RWPE2 (cell line): ENCODE measurements around the gene EIF4G1.

Experiments
- ATAC-seq: fragments of 200-7000 bp; cut with Tn5 transposase; 3 replicates; pipeline ENCODE4 v1.9.1; 2021; ENCODE audit warnings: low read depth
- DNase-seq: peaks from one replicate; pipeline ENCODE4 v3.0.0-alpha.2; 2020; ENCODE audit warnings: low spot score
- H3K27ac ChIP-seq: fragments of 450-650 bp; 2 replicates; pipeline ENCODE4 v1.5.1; 2017; ENCODE audit warnings: mild to moderate bottlenecking; ENCODE audit not compliant: poor library complexity, severe bottlenecking
- H3K27me3 ChIP-seq: fragments of 250-450 bp; sonication (Bioruptor Pico); 2 replicates; pipeline ENCODE4 v1.5.1; 2021; ENCODE audit warnings: mild to moderate bottlenecking, moderate library complexity; ENCODE audit not compliant: insufficient read depth, poor library complexity, severe bottlenecking
- H3K36me3 ChIP-seq: fragments of 250-450 bp; sonication (Bioruptor Pico); 2 replicates; pipeline ENCODE4 v1.5.1; 2020; ENCODE audit warnings: low read depth, mild to moderate bottlenecking, moderate library complexity
- H3K4me1 ChIP-seq: fragments of 250-450 bp; sonication (Bioruptor Pico); 2 replicates; pipeline ENCODE4 v1.5.1; 2021; ENCODE audit warnings: mild to moderate bottlenecking, moderate library complexity; ENCODE audit not compliant: insufficient read depth, poor library complexity, severe bottlenecking
- H3K4me3 ChIP-seq: fragments of 250-450 bp; sonication (Bioruptor Pico); 2 replicates; pipeline ENCODE4 v1.5.1; 2021; ENCODE audit warnings: mild to moderate bottlenecking, moderate library complexity; ENCODE audit not compliant: severe bottlenecking
- H3K9me3 ChIP-seq: fragments of 250-450 bp; sonication (Bioruptor Pico); 2 replicates; pipeline ENCODE4 v1.5.1; 2021; ENCODE audit warnings: mild to moderate bottlenecking, moderate library complexity; ENCODE audit not compliant: severe bottlenecking
- TF ChIP-seq, protein P1 (sequence below): fragments of 450-650 bp; IDR thresholded peaks from one replicate; pipeline ENCODE4 v1.5.1; 2017; ENCODE audit warnings: mild to moderate bottlenecking, moderate library complexity; ENCODE audit not compliant: poor library complexity, severe bottlenecking

The EIF4G1 gene

DNA sequence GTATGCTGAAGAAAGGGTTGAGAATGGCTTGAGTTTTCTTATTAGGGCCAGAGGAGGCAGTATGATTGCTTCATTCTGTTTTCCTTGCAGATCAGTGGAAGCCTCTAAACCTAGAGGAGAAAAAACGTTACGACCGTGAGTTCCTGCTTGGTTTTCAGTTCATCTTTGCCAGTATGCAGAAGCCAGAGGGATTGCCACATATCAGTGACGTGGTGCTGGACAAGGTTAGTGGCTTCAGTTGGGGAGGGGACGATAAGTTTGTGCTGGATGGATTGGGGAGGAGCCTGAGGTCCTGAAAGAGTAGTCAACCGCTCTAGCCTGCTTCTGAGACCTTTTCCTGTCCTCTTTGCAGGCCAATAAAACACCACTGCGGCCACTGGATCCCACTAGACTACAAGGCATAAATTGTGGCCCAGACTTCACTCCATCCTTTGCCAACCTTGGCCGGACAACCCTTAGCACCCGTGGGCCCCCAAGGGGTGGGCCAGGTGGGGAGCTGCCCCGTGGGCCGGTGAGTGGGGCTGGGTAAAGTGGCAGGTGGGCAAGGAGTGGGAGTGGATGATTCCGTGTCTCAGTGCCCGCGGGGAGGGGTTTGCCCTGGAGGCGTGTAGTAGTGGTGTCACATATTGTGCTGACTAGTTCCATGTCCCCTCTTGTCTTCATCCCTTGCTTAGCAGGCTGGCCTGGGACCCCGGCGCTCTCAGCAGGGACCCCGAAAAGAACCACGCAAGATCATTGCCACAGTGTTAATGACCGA is 8.5 kb downstream of the EIF4G1 start:
- ATAC-seq (no peak), DNase-seq (no peak)
- Histone ChIP-seq H3K27ac (no peak overlapping the region), H3K36me3 (peaks cover 94% of the 10 kb centered on the region), H3K4me1 (peaks cover 13% of the 10 kb centered on the region), H3K4me3 (no peak overlapping the region), H3K9me3 (no peaks in the 10 kb centered on the region), H3K27me3 (no peaks in the 10 kb centered on the region)
- TF ChIP-seq, protein P1, sequence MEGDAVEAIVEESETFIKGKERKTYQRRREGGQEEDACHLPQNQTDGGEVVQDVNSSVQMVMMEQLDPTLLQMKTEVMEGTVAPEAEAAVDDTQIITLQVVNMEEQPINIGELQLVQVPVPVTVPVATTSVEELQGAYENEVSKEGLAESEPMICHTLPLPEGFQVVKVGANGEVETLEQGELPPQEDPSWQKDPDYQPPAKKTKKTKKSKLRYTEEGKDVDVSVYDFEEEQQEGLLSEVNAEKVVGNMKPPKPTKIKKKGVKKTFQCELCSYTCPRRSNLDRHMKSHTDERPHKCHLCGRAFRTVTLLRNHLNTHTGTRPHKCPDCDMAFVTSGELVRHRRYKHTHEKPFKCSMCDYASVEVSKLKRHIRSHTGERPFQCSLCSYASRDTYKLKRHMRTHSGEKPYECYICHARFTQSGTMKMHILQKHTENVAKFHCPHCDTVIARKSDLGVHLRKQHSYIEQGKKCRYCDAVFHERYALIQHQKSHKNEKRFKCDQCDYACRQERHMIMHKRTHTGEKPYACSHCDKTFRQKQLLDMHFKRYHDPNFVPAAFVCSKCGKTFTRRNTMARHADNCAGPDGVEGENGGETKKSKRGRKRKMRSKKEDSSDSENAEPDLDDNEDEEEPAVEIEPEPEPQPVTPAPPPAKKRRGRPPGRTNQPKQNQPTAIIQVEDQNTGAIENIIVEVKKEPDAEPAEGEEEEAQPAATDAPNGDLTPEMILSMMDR: no peak

DNA sequence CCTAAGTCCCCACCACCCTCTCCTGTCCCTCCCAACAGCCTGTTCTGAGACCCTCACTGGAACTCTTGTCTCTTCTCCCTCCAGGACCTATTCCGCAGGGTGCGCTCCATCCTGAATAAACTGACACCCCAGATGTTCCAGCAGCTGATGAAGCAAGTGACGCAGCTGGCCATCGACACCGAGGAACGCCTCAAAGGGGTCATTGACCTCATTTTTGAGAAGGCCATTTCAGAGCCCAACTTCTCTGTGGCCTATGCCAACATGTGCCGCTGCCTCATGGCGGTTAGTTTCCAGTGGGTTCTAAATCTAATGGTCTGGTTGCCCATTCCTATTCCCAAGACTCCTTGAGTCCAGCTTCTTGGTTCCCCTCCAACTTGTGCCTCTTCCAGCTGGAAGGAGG is 9.3 kb downstream of the EIF4G1 start:
- peaks cover 94% of the 10 kb centered on the region for H3K36me3 ChIP-seq
- ATAC-seq: no peak
- no peaks in the 10 kb centered on the region for H3K9me3 ChIP-seq
- peaks cover 13% of the 10 kb centered on the region for H3K4me1 ChIP-seq
- no peak for DNase-seq
- H3K27me3 ChIP-seq: no peaks in the 10 kb centered on the region
- TF ChIP-seq, protein P1: no peak
- no peak overlapping the region for H3K4me3 ChIP-seq
- no peak overlapping the region for H3K27ac ChIP-seq

DNA sequence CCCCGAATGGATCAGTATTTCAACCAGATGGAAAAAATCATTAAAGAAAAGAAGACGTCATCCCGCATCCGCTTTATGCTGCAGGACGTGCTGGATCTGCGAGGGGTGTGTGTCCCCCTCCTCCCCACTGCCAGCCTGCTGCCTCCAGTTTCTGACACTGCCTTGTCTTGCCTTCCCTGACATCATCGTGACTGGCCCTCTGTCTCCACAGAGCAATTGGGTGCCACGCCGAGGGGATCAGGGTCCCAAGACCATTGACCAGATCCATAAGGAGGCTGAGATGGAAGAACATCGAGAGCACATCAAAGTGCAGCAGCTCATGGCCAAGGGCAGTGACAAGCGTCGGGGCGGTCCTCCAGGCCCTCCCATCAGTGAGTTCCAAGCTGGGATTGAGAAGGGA is 10.9 kb downstream of the EIF4G1 start:
- peaks cover 3% of the 10 kb centered on the region for H3K4me1 ChIP-seq
- no peak overlapping the region for H3K4me3 ChIP-seq
- DNase-seq (no peak), ATAC-seq (no peak)
- H3K9me3 ChIP-seq: no peaks in the 10 kb centered on the region
- no peak overlapping the region for H3K27ac ChIP-seq
- TF ChIP-seq, protein P1: no peak
- peaks cover 100% of the 10 kb centered on the region for H3K36me3 ChIP-seq
- H3K27me3 ChIP-seq: no peaks in the 10 kb centered on the region

DNA sequence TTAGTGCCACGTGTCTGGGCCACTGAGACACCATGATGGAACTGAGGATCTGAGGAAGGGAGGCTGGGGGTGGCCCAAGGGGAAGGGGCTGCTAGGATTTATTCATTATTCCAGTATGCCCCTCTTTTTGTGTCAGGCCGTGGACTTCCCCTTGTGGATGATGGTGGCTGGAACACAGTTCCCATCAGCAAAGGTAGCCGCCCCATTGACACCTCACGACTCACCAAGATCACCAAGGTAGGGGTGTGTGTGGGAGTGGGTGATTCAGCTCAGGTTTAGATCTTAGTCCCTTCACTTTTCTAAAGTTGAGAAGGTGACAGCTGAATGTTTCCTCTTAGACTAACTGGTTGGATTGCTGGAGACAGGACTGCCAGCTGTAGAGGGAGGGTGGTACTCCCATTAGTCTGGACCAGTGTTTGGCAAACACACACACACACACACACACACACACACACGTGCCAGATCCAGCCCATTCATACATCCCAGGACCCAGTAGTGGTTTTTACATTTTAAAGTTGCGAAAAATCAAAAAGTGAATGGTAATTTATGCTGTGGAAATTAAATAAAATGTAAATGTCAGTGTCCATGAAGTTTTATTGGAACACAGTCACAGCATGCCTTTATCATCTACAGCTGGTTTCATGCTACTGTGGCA is 11.4 kb downstream of the EIF4G1 start:
- peak; percentile 35; the same call in 1 of the 3 replicates for ATAC-seq
- Histone ChIP-seq H3K4me1 (no peaks in the 10 kb centered on the region), H3K27me3 (no peaks in the 10 kb centered on the region), H3K27ac (no peak overlapping the region), H3K36me3 (peaks cover 100% of the 10 kb centered on the region), H3K4me3 (no peak overlapping the region), H3K9me3 (no peaks in the 10 kb centered on the region)
- TF ChIP-seq, protein P1: no peak
- DNase-seq: no peak

DNA sequence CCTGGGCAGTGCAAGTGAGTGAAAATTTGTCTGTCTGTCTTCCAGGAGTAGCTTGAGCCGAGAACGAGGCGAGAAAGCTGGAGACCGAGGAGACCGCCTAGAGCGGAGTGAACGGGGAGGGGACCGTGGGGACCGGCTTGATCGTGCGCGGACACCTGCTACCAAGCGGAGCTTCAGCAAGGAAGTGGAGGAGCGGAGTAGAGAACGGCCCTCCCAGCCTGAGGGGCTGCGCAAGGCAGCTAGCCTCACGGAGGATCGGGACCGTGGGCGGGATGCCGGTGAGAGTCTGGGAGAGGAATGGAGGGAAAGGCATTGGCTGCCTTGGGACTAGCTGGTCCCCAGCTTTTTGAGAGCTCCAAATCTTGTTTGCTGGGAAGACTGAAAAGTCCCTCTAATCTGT is 12.8 kb downstream of the EIF4G1 start:
- TF ChIP-seq, protein P1: no peak
- ATAC-seq (no peak), DNase-seq (no peak)
- Histone ChIP-seq H3K4me1 (peaks cover 6% of the 10 kb centered on the region), H3K9me3 (no peaks in the 10 kb centered on the region), H3K36me3 (peaks cover 100% of the 10 kb centered on the region), H3K4me3 (no peak overlapping the region), H3K27me3 (no peaks in the 10 kb centered on the region), H3K27ac (no peak overlapping the region)
